PC-9 (cell line): ENCODE data around the gene MMS22L. TPM values are rescaled to one million over a fixed set of nuclear protein-coding genes. Genes with fewer than 3 reads are reported as not detected.

Experiments used
- BruUV-seq: library from RNA; stranded (reverse); fragments of 400-500 nt; replicated peaks from 2 replicates; lab custom pipeline; 2021; lab: Mats Ljungman, UMichigan
- CTCF ChIA-PET: fragments of 300-600 bp; sonication (Branson Sonifier 250); formaldehyde crosslinking; loops from one replicate; lab custom pipeline; 2022; ENCODE audit warnings: antibody characterized with exemption; lab: Charles Lee
- POLR2A ChIA-PET: fragments of 300-600 bp; sonication (Branson Sonifier 250); formaldehyde crosslinking; loops from one replicate; lab custom pipeline; 2022; ENCODE audit warnings: antibody characterized with exemption; ENCODE audit not compliant: unreplicated experiment; lab: Charles Lee
- DNase-seq, 2 experiments: peaks; one replicate each; pipeline versions ENCODE4 v3.0.0 to v3.0.0-alpha.2; 2015 to 2022; ENCODE audit warnings: mixed read lengths in 1 of 2
- H2AFZ ChIP-seq: fragments of 200-600 bp; sonication (generic); 2 replicates; pipeline ENCODE4 v1.8.1; 2017; ENCODE audit warnings: antibody characterized with exemption
- H3F3A ChIP-seq: fragments of 200-600 bp; sonication (generic); 2 replicates; pipeline ENCODE4 v1.8.1; 2017; ENCODE audit warnings: antibody characterized with exemption, mild to moderate bottlenecking, low read depth; ENCODE audit not compliant: insufficient read depth
- H3K27ac ChIP-seq: fragments of 200-600 bp; sonication (generic); 2 replicates; pipeline ENCODE4 v1.6.1; 2016; ENCODE audit warnings: mixed run types
- H3K27me3 ChIP-seq: fragments of 200-600 bp; sonication (generic); 2 replicates; pipeline ENCODE4 v1.6.1; 2016; ENCODE audit warnings: low read depth, mixed run types; ENCODE audit not compliant: insufficient read depth
- H3K36me3 ChIP-seq: fragments of 200-600 bp; sonication (generic); 2 replicates; pipeline ENCODE4 v1.6.1; 2016; ENCODE audit warnings: low read depth, mixed run types
- H3K4me1 ChIP-seq: fragments of 200-600 bp; sonication (generic); replicated peaks from 2 replicates; pipeline ENCODE4 v1.6.1; 2016; ENCODE audit warnings: mixed run types; ENCODE audit not compliant: insufficient read depth
- H3K4me2 ChIP-seq: fragments of 200-600 bp; sonication (generic); 2 replicates; pipeline ENCODE4 v1.6.1; 2017; ENCODE audit warnings: mixed run types
- H3K4me3 ChIP-seq: fragments of 200-600 bp; sonication (generic); 2 replicates; pipeline ENCODE4 v1.6.1; 2016; ENCODE audit warnings: mixed run types
- H3K79me2 ChIP-seq: fragments of 200-600 bp; sonication (generic); 2 replicates; pipeline ENCODE4 v1.6.1; 2017; ENCODE audit warnings: low read depth, mixed run types
- H3K9me2 ChIP-seq: fragments of 200-600 bp; sonication (generic); 2 replicates; pipeline ENCODE4 v1.8.1; 2017; ENCODE audit warnings: mild to moderate bottlenecking; ENCODE audit not compliant: insufficient read depth
- H3K9me3 ChIP-seq: fragments of 200-600 bp; sonication (generic); 2 replicates; pipeline ENCODE4 v1.8.1; 2016; ENCODE audit warnings: low read depth; ENCODE audit not compliant: insufficient read depth
- H4K20me1 ChIP-seq: fragments of 200-600 bp; sonication (generic); 2 replicates; pipeline ENCODE4 v1.8.1; 2017; ENCODE audit not compliant: insufficient read depth
- CTCF ChIP-seq: fragments of 200-600 bp; sonication (generic); conservative IDR thresholded peaks from 2 replicates; pipeline ENCODE4 v1.6.1; 2017; ENCODE audit warnings: mixed run types, antibody characterized with exemption, mild to moderate bottlenecking, moderate library complexity
- EZH2 ChIP-seq: fragments of 200-600 bp; sonication (generic); IDR thresholded peaks from 2 replicates; pipeline ENCODE4 v1.8.0; 2017; ENCODE audit warnings: antibody characterized with exemption, low read depth
- intact Hi-C: fragments of 100-400 bp; cut with micrococcal nuclease; formaldehyde crosslinking; loops from one replicate; pipeline ENCODE4 v1.10.0; 2022; ENCODE audit not compliant: unreplicated experiment
- total RNA-seq: library from RNA; stranded (reverse); gene quantifications from 2 replicates; pipeline ENCODE4 v1.2.3, GENCODE V29; 2021

The MMS22L gene
- total RNA-seq, 1 experiment from 2014 or later = 43.6 TPM

GRCh38 chr6:97218912-97219311 is 64.1 kb downstream of the MMS22L start:
- H3K4me2 ChIP-seq = no peak overlapping the region
- no peak overlapping the region for H3K4me3 ChIP-seq
- H3K36me3 ChIP-seq = no peaks in the 10 kb centered on the region
- no peaks in the 10 kb centered on the region for H3K79me2 ChIP-seq
- H4K20me1 ChIP-seq = no peaks in the 10 kb centered on the region
- TF ChIP-seq EZH2 (no peak), CTCF (no peak)
- no peak overlapping the region for H3K27ac ChIP-seq
- ChIA-PET POLR2A (no interaction called here), CTCF (no interaction called here)
- no TSS peak for BruUV-seq
- intact Hi-C loops = no loop called here
- H3F3A ChIP-seq = no peaks in the 10 kb centered on the region
- H3K9me2 ChIP-seq = no peaks in the 10 kb centered on the region
- no peak for DNase-seq
- no peaks in the 10 kb centered on the region for H3K27me3 ChIP-seq
- H2AFZ ChIP-seq = no peak overlapping the region
- H3K9me3 ChIP-seq = no peaks in the 10 kb centered on the region
- no peaks in the 10 kb centered on the region for H3K4me1 ChIP-seq

GRCh38 chr6:97215157-97215769 is 67.8 kb downstream of the MMS22L start:
- ChIA-PET CTCF (interaction anchor here (0.6 to 1.1 kb wide), 4 partner anchors 18 to 180 kb away, joined by 3 to 6 read pairs (median 4); no protein-coding TSS in a partner anchor), POLR2A (no interaction called here)
- H3K79me2 ChIP-seq = no peaks in the 10 kb centered on the region
- intact Hi-C loops = no loop called here
- H3K27me3 ChIP-seq = no peaks in the 10 kb centered on the region
- no peak overlapping the region for H2AFZ ChIP-seq
- no peak overlapping the region for H3K27ac ChIP-seq
- H3K36me3 ChIP-seq = no peaks in the 10 kb centered on the region
- no peak overlapping the region for H3K4me3 ChIP-seq
- no peaks in the 10 kb centered on the region for H3K4me1 ChIP-seq
- no peaks in the 10 kb centered on the region for H3F3A ChIP-seq
- BruUV-seq = no TSS peak
- no peak for DNase-seq
- H4K20me1 ChIP-seq = no peaks in the 10 kb centered on the region
- H3K9me3 ChIP-seq = no peaks in the 10 kb centered on the region
- H3K4me2 ChIP-seq = no peak overlapping the region
- 0 out of 2 replicates have a peak, but pooled peaks have one; percentile 34 for TF ChIP-seq CTCF
- TF ChIP-seq EZH2 = no peak
- H3K9me2 ChIP-seq = no peaks in the 10 kb centered on the region

GRCh38 chr6:97214671-97215070 is 68.3 kb downstream of the MMS22L start:
- ChIA-PET CTCF (interaction anchor here (0.6 to 1.1 kb wide), 4 partner anchors 18 to 180 kb away, joined by 3 to 6 read pairs (median 4); no protein-coding TSS in a partner anchor), POLR2A (no interaction called here)
- no TSS peak for BruUV-seq
- no peak overlapping the region for H2AFZ ChIP-seq
- H3K79me2 ChIP-seq = no peaks in the 10 kb centered on the region
- H3K4me1 ChIP-seq = no peaks in the 10 kb centered on the region
- no peaks in the 10 kb centered on the region for H3K27me3 ChIP-seq
- no peak overlapping the region for H3K27ac ChIP-seq
- no peak for DNase-seq
- no peaks in the 10 kb centered on the region for H4K20me1 ChIP-seq
- H3F3A ChIP-seq = no peaks in the 10 kb centered on the region
- TF ChIP-seq CTCF = no peak
- TF ChIP-seq EZH2 = no peak
- intact Hi-C loops = no loop called here
- H3K36me3 ChIP-seq = no peaks in the 10 kb centered on the region
- no peaks in the 10 kb centered on the region for H3K9me2 ChIP-seq
- no peak overlapping the region for H3K4me3 ChIP-seq
- H3K4me2 ChIP-seq = no peak overlapping the region
- no peaks in the 10 kb centered on the region for H3K9me3 ChIP-seq
